Upper lobe of left lung (tissue), 4 donors: ENCODE measurements around the gene SRP19.
"Not testable (repeated sequence)": the region's sequence is repeated elsewhere in the genome, so short reads cannot be mapped to it uniquely, and the experiment has no call there.

Experiments
- EP300 ChIP-seq, 4 donors: sonication (generic); formaldehyde crosslinking; IDR thresholded peaks; one replicate each; pipeline ENCODE4 v1.5.1; 2017; ENCODE audit warnings: antibody characterized with exemption in 4 of 4, control low read depth in 2 of 4
- POLR2A ChIP-seq, 4 donors: fragments of 450-650 bp; IDR thresholded peaks; one replicate each; pipeline ENCODE4 v1.5.1; 2016 to 2017; ENCODE audit warnings: antibody characterized with exemption in 4 of 4, mild to moderate bottlenecking in 2 of 4
- POLR2AphosphoS5 ChIP-seq, 2 donors: sonication (generic); formaldehyde crosslinking; IDR thresholded peaks; one replicate each; pipeline ENCODE4 v1.5.1; 2017; ENCODE audit warnings: antibody characterized with exemption in 2 of 2
- TF ChIP-seq, protein P1 (sequence below), 6 experiments: fragments of 450-650 bp in 4 of 6; fragments of 200-600 bp in 2 of 6; sonication (generic) in 2 of 6; IDR thresholded peaks; one replicate each; pipeline ENCODE4 v1.5.1; 2016 to 2019; ENCODE audit warnings: antibody characterized with exemption in 6 of 6

- TF ChIP-seq POLR2A, POLR2AphosphoS5, EP300 (IDR thresholded peaks at IDR 0.05): not testable (repeated sequence)
- TF ChIP-seq, protein P1, sequence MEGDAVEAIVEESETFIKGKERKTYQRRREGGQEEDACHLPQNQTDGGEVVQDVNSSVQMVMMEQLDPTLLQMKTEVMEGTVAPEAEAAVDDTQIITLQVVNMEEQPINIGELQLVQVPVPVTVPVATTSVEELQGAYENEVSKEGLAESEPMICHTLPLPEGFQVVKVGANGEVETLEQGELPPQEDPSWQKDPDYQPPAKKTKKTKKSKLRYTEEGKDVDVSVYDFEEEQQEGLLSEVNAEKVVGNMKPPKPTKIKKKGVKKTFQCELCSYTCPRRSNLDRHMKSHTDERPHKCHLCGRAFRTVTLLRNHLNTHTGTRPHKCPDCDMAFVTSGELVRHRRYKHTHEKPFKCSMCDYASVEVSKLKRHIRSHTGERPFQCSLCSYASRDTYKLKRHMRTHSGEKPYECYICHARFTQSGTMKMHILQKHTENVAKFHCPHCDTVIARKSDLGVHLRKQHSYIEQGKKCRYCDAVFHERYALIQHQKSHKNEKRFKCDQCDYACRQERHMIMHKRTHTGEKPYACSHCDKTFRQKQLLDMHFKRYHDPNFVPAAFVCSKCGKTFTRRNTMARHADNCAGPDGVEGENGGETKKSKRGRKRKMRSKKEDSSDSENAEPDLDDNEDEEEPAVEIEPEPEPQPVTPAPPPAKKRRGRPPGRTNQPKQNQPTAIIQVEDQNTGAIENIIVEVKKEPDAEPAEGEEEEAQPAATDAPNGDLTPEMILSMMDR (IDR thresholded peaks at IDR 0.05), result not testable (repeated sequence)
Observed at GRCh38 chr5:112904996-112905395, 43.9 kb downstream of the SRP19 start.
